PC-9 (cell line): ENCODE results near the gene LPAR6. TPM values are rescaled to one million over a fixed set of nuclear protein-coding genes. Genes with fewer than 3 reads are reported as not detected.

Experiments used
- BruUV-seq: library from RNA; stranded (reverse); fragments of 400-500 nt; replicated peaks from 2 replicates; lab custom pipeline; 2021; lab: Mats Ljungman, UMichigan
- CTCF ChIA-PET: fragments of 300-600 bp; sonication (Branson Sonifier 250); formaldehyde crosslinking; loops from one replicate; lab custom pipeline; 2022; ENCODE audit warnings: antibody characterized with exemption; lab: Charles Lee
- POLR2A ChIA-PET: fragments of 300-600 bp; sonication (Branson Sonifier 250); formaldehyde crosslinking; loops from one replicate; lab custom pipeline; 2022; ENCODE audit warnings: antibody characterized with exemption; ENCODE audit not compliant: unreplicated experiment; lab: Charles Lee
- DNase-seq, 2 experiments: peaks; one replicate each; pipeline versions ENCODE4 v3.0.0 to v3.0.0-alpha.2; 2015 to 2022; ENCODE audit warnings: mixed read lengths in 1 of 2
- H2AFZ ChIP-seq: fragments of 200-600 bp; sonication (generic); 2 replicates; pipeline ENCODE4 v1.8.1; 2017; ENCODE audit warnings: antibody characterized with exemption
- H3F3A ChIP-seq: fragments of 200-600 bp; sonication (generic); 2 replicates; pipeline ENCODE4 v1.8.1; 2017; ENCODE audit warnings: antibody characterized with exemption, mild to moderate bottlenecking, low read depth; ENCODE audit not compliant: insufficient read depth
- H3K27ac ChIP-seq: fragments of 200-600 bp; sonication (generic); 2 replicates; pipeline ENCODE4 v1.6.1; 2016; ENCODE audit warnings: mixed run types
- H3K27me3 ChIP-seq: fragments of 200-600 bp; sonication (generic); 2 replicates; pipeline ENCODE4 v1.6.1; 2016; ENCODE audit warnings: low read depth, mixed run types; ENCODE audit not compliant: insufficient read depth
- H3K36me3 ChIP-seq: fragments of 200-600 bp; sonication (generic); 2 replicates; pipeline ENCODE4 v1.6.1; 2016; ENCODE audit warnings: low read depth, mixed run types
- H3K4me1 ChIP-seq: fragments of 200-600 bp; sonication (generic); replicated peaks from 2 replicates; pipeline ENCODE4 v1.6.1; 2016; ENCODE audit warnings: mixed run types; ENCODE audit not compliant: insufficient read depth
- H3K4me2 ChIP-seq: fragments of 200-600 bp; sonication (generic); 2 replicates; pipeline ENCODE4 v1.6.1; 2017; ENCODE audit warnings: mixed run types
- H3K4me3 ChIP-seq: fragments of 200-600 bp; sonication (generic); 2 replicates; pipeline ENCODE4 v1.6.1; 2016; ENCODE audit warnings: mixed run types
- H3K79me2 ChIP-seq: fragments of 200-600 bp; sonication (generic); 2 replicates; pipeline ENCODE4 v1.6.1; 2017; ENCODE audit warnings: low read depth, mixed run types
- H3K9me2 ChIP-seq: fragments of 200-600 bp; sonication (generic); 2 replicates; pipeline ENCODE4 v1.8.1; 2017; ENCODE audit warnings: mild to moderate bottlenecking; ENCODE audit not compliant: insufficient read depth
- H3K9me3 ChIP-seq: fragments of 200-600 bp; sonication (generic); 2 replicates; pipeline ENCODE4 v1.8.1; 2016; ENCODE audit warnings: low read depth; ENCODE audit not compliant: insufficient read depth
- H4K20me1 ChIP-seq: fragments of 200-600 bp; sonication (generic); 2 replicates; pipeline ENCODE4 v1.8.1; 2017; ENCODE audit not compliant: insufficient read depth
- CTCF ChIP-seq: fragments of 200-600 bp; sonication (generic); conservative IDR thresholded peaks from 2 replicates; pipeline ENCODE4 v1.6.1; 2017; ENCODE audit warnings: mixed run types, antibody characterized with exemption, mild to moderate bottlenecking, moderate library complexity
- EZH2 ChIP-seq: fragments of 200-600 bp; sonication (generic); IDR thresholded peaks from 2 replicates; pipeline ENCODE4 v1.8.0; 2017; ENCODE audit warnings: antibody characterized with exemption, low read depth
- intact Hi-C: fragments of 100-400 bp; cut with micrococcal nuclease; formaldehyde crosslinking; loops from one replicate; pipeline ENCODE4 v1.10.0; 2022; ENCODE audit not compliant: unreplicated experiment
- total RNA-seq: library from RNA; stranded (reverse); gene quantifications from 2 replicates; pipeline ENCODE4 v1.2.3, GENCODE V29; 2021

The LPAR6 gene
- total RNA-seq, 1 experiment from 2014 or later = 2.7 TPM

GRCh38 chr13:48410199-48410598, 2.7 kb downstream of the LPAR6 start:
- intact Hi-C loops = loop anchor here (5.0 kb wide), 1 partner anchor 122 kb away; the partner anchor contains the start of gene RCBTB2
- Histone ChIP-seq H2AFZ (no peak overlapping the region), H3F3A (no peaks in the 10 kb centered on the region), H3K36me3 (no peaks in the 10 kb centered on the region), H3K27me3 (no peaks in the 10 kb centered on the region), H3K4me3 (no peak overlapping the region), H3K79me2 (no peaks in the 10 kb centered on the region), H3K4me1 (no peaks in the 10 kb centered on the region), H3K9me2 (no peaks in the 10 kb centered on the region), H3K4me2 (no peak overlapping the region), H3K27ac (no peak overlapping the region), H4K20me1 (no peaks in the 10 kb centered on the region), H3K9me3 (no peaks in the 10 kb centered on the region)
- no TSS peak for BruUV-seq
- TF ChIP-seq CTCF = no peak
- TF ChIP-seq EZH2 = no peak
- no peak for DNase-seq
- ChIA-PET POLR2A (no interaction called here), CTCF (no interaction called here)

GRCh38 chr13:48405875-48406274, 7.0 kb downstream of the LPAR6 start:
- H3K27me3 ChIP-seq = no peaks in the 10 kb centered on the region
- H2AFZ ChIP-seq = no peak overlapping the region
- no TSS peak for BruUV-seq
- intact Hi-C loops = no loop called here
- H3K4me1 ChIP-seq = peaks cover 3% of the 10 kb centered on the region; the same call in 1 of the 2 replicates
- H4K20me1 ChIP-seq = no peaks in the 10 kb centered on the region
- TF ChIP-seq CTCF = no peak
- no peak for TF ChIP-seq EZH2
- H3K9me3 ChIP-seq = no peaks in the 10 kb centered on the region
- H3F3A ChIP-seq = no peaks in the 10 kb centered on the region
- no peaks in the 10 kb centered on the region for H3K9me2 ChIP-seq
- H3K4me2 ChIP-seq = no peak overlapping the region
- no peaks in the 10 kb centered on the region for H3K79me2 ChIP-seq
- H3K4me3 ChIP-seq = no peak overlapping the region
- DNase-seq = no peak
- no peak overlapping the region for H3K27ac ChIP-seq
- ChIA-PET POLR2A (no interaction called here), CTCF (no interaction called here)
- no peaks in the 10 kb centered on the region for H3K36me3 ChIP-seq

GRCh38 chr13:48404952-48405351, 8.0 kb downstream of the LPAR6 start:
- Histone ChIP-seq H3K79me2 (no peaks in the 10 kb centered on the region), H3K4me3 (no peak overlapping the region), H3K36me3 (no peaks in the 10 kb centered on the region), H3K27ac (no peak overlapping the region), H3K9me3 (no peaks in the 10 kb centered on the region), H2AFZ (no peak overlapping the region), H3K4me2 (no peak overlapping the region), H3F3A (no peaks in the 10 kb centered on the region), H3K4me1 (peaks cover 13% of the 10 kb centered on the region; the same call in 1 of the 2 replicates), H4K20me1 (no peaks in the 10 kb centered on the region), H3K9me2 (no peaks in the 10 kb centered on the region), H3K27me3 (no peaks in the 10 kb centered on the region)
- ChIA-PET POLR2A (no interaction called here), CTCF (no interaction called here)
- intact Hi-C loops = no loop called here
- no peak for DNase-seq
- TF ChIP-seq CTCF (no peak), EZH2 (no peak)
- BruUV-seq = no TSS peak
